Gastroesophageal sphincter (tissue), 3 donors: ENCODE data around the gene HSPB8.

Experiments used
- CTCF ChIP-seq, 4 experiments: fragments of 200-600 bp in 2 of 4; fragments of 450-650 bp in 2 of 4; sonication (generic) in 1 of 4; IDR thresholded peaks; one replicate each; pipeline ENCODE4 v1.5.1; 2017 to 2019; ENCODE audit warnings: antibody characterized with exemption in 4 of 4, mild to moderate bottlenecking in 2 of 4, moderate library complexity in 2 of 4
- POLR2A ChIP-seq, 2 donors: fragments of 450-650 bp; IDR thresholded peaks; one replicate each; pipeline ENCODE4 v1.6.1; 2017; ENCODE audit warnings: antibody characterized with exemption in 2 of 2, mild to moderate bottlenecking in 2 of 2, moderate library complexity in 1 of 2

DNA sequence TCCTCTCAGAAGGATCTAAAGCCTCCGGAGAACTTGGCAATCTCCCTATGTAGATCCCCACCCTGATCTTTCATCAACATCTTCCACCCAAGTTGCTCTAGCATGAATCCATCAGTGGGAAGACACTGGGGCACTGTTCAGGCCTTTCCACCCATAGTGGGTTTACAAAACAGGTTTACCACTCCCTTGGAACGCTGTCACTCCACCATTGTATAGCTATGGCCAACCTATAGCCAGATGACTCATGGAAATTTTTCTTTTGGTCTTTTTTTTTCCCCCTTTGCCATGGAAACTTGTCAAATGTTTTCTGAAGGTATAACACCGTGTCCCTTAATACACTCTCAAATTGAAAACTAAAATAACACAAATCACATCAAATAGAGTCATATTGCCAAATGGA, 10.8 kb upstream of the HSPB8 start:
- no peak for TF ChIP-seq CTCF (IDR thresholded peaks at IDR 0.05)
- no peak for TF ChIP-seq POLR2A (IDR thresholded peaks at IDR 0.05)
